Measurements from ENCODE around the gene TSPAN6.

DNA sequence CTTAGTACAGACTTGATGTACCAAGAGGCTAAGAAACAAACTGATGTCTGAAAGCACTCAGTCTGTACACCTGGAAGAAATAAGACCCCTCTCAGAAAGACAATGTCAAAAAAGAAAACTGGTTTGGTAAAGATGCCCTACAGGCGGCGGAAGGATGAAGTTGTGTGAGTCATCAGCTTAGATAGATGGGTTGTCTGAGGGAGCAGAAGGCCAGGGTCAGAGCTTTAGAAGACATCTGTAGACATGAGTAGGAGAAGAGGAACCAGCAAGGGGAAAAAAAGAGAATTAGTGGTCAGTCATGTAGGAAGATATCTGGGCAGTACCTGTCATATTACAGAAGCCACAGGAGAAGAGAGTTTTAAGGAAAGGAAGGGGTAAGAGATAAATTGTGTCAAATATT lies 15.7 kb upstream of the TSPAN6 start:
- TF ChIP-seq POLR2AphosphoS5 (IDR thresholded peaks at IDR 0.05; ENCODE audit: low read depth, low read length) = no peak
- no peak for TF ChIP-seq POLR2A (IDR thresholded peaks at IDR 0.05; ENCODE audit: low read depth, low read length)

Data from GM12892 (cell line).